Muscle layer of colon (tissue), 2 donors: ENCODE measurements around the gene IRGC.

Experiments
- H3K27ac ChIP-seq: one replicate; pipeline ENCODE4 v1.7.0; 2013; ENCODE audit warnings: low read depth, mild to moderate bottlenecking, low read length, moderate library complexity
- H3K27me3 ChIP-seq, 2 donors: one replicate each; pipeline ENCODE4 v1.7.0; 2013; ENCODE audit warnings: low read length in 2 of 2, mild to moderate bottlenecking in 2 of 2; ENCODE audit not compliant: insufficient read depth in 2 of 2, control insufficient read depth in 1 of 2
- H3K36me3 ChIP-seq: one replicate; pipeline ENCODE4 v1.7.0; 2013; ENCODE audit warnings: mild to moderate bottlenecking, low read length; ENCODE audit not compliant: insufficient read depth
- H3K4me1 ChIP-seq: one replicate; pipeline ENCODE4 v1.7.0; 2013; ENCODE audit warnings: mild to moderate bottlenecking, low read length; ENCODE audit not compliant: insufficient read depth
- H3K4me3 ChIP-seq, 2 donors: one replicate each; pipeline ENCODE4 v1.7.0; 2013; ENCODE audit warnings: low read length in 2 of 2, low read depth in 1 of 2, mild to moderate bottlenecking in 1 of 2, moderate library complexity in 1 of 2
- H3K9ac ChIP-seq: one replicate; pipeline ENCODE4 v1.7.0; 2013; ENCODE audit warnings: low read length
- H3K9me3 ChIP-seq: one replicate; pipeline ENCODE4 v1.7.0; 2013; ENCODE audit warnings: mild to moderate bottlenecking, low read length
- donor health status: abdominal sarcoma.
- donor health status: Adenocarcinoma of cecum.

The IRGC gene

DNA sequence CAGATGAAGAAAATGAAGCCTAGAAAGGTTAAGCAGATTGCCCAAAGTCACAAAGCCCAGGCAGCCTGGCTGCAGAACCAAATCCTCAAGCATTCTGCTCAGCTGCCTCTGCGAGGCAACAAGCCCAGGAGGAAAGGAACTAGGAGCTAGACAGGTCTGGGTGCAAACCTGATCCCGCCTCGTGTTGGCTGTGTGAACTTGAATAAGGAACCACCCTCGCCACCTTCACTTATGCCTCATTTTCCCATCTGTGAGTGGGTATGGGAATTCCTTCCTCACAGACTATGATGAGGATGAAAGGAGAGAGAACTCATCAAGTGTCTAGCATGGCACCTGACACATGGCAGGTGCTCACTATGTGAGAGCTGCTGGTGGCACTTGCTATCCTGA, 32.3 kb downstream of the IRGC start:
- H3K4me1 ChIP-seq = peaks cover 19% of the 10 kb centered on the region
- H3K27me3 ChIP-seq = no peaks in the 10 kb centered on the region
- no peak overlapping the region for H3K4me3 ChIP-seq
- H3K27ac ChIP-seq = no peak overlapping the region
- H3K9ac ChIP-seq = no peak overlapping the region
- no peaks in the 10 kb centered on the region for H3K9me3 ChIP-seq
- H3K36me3 ChIP-seq = peaks cover 60% of the 10 kb centered on the region

DNA sequence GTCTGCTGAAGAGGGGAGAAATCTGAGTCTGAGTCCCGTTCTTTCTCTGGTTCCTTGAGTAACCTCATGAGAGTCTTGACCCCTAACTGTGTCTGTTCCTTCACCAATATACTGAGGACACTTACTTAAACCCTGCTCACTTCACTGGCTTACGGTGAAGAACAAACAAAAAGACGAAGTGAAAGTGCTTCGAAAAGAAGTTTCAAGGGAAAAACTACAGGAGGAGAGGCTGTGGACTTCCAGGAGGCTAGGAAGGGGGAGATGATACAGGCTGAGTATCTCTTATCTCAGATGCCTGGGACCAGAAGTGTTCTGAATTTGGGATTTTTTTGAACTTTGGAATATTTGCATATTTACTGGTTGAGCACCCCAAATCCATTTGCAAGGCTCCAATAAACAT, 32.8 kb downstream of the IRGC start:
- Histone ChIP-seq H3K36me3 (peaks cover 57% of the 10 kb centered on the region), H3K9me3 (no peaks in the 10 kb centered on the region), H3K4me3 (no peak overlapping the region), H3K4me1 (peaks cover 24% of the 10 kb centered on the region), H3K9ac (no peak overlapping the region), H3K27ac (no peak overlapping the region), H3K27me3 (no peaks in the 10 kb centered on the region)

DNA sequence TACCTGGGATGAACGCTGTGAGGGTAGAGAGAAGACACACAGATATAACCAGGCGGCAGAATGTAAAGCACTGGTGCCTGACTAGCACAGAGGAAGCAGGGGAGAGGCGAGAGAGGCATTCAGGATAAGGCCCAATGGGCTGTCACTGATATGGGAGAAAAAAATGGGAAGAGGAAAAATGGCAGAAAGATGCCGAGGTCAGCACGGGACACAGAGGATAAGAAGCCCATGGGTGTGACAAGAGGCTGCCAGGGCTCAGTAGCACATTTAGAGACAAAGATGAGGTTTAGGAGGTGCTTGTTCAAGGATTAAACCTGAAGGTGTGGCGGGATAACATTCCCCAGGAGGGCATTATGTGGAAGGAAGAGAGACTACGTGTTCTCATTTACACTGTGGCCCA, 33.3 kb downstream of the IRGC start:
- Histone ChIP-seq H3K9ac (no peak overlapping the region), H3K36me3 (peaks cover 52% of the 10 kb centered on the region), H3K4me3 (no peak overlapping the region), H3K27ac (no peak overlapping the region), H3K9me3 (no peaks in the 10 kb centered on the region), H3K27me3 (no peaks in the 10 kb centered on the region), H3K4me1 (peaks cover 29% of the 10 kb centered on the region)

DNA sequence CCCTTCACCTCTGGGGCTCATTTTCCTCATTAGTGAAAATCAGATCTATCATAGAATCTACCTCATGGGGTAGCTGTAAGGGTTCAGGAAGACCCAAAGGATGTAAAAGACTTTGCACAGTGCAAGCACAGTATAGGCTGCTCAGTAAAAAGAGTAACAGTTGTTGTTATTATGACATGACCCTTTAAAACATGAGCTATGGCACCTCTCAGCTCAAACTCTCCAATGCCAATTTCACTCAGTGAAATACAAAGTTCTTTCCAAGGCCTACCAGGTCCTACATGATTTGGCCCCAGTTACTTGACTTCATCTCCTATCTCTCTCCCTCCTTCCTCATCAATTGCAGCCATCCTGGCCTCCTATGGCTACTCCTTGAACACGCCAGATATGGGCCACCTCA, 34.0 kb downstream of the IRGC start:
- no peak overlapping the region for H3K4me3 ChIP-seq
- peaks cover 45% of the 10 kb centered on the region for H3K36me3 ChIP-seq
- no peak overlapping the region for H3K9ac ChIP-seq
- no peaks in the 10 kb centered on the region for H3K9me3 ChIP-seq
- H3K27me3 ChIP-seq = no peaks in the 10 kb centered on the region
- peaks cover 29% of the 10 kb centered on the region for H3K4me1 ChIP-seq
- no peak overlapping the region for H3K27ac ChIP-seq

DNA sequence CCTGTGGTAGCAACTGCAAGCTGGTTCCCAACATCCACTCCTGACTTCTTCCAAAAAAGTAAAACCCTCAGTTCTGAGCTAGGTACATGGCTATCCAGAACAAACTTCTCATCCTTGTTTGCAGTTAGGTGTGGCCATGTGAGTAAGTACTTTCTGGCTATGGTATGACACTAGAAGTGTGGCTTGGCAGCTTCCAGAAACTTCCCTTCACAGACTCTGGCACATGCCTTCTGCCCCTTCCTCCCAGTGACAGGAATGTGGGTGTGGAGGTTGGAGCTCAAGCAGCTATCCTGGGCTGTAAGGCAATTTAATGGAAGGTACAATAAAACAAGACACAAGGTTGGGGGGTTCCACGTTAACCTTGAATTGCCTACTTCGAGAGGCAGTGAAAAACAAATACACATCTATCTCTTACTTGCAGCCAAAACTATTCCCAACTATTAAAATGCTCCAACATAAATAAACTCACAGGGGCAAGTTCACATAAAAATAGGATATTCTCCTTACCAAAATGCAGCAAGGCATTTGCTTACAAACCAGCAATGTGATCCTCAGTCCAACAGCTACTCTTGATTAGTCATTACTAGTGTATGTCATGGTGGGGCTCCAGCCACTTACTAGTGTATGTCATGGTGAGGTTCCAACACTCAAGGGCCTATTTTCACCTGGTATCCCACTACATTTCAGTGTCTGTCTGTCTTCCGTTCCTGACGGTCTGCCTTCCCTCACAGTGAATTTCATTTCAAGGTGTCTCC, 35.8 kb downstream of the IRGC start:
- Histone ChIP-seq H3K27me3 (no peaks in the 10 kb centered on the region), H3K9ac (no peak overlapping the region), H3K36me3 (peaks cover 33% of the 10 kb centered on the region), H3K4me3 (no peak overlapping the region), H3K27ac (no peak overlapping the region), H3K4me1 (peaks cover 29% of the 10 kb centered on the region), H3K9me3 (no peaks in the 10 kb centered on the region)

DNA sequence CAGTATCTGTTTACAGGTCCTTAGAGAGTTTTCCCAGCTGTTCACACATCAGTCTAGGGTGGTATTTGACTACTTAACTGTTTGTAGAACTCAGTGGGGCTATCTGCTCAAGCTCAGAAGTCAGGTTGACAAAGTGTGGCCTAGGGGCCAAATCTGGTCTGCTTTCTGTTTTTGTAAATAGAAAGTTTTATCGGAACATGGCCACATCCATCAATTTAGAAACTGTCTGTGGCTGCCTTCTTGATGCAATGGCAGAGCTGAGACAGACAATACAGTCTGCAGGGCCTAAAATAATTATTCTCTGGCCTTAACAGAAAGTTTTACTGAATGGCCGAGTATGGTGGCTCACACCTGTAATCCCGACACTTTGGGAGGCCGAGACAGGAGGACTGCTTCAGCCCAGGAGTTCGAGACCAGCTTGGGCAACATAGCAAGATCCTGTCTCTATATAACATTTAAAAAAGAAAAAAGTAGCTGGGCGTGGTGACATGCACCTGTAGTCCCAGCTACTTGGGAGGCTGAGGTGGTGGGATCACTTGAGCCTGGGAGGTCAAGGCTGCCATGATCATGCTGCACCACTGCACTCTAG, 36.5 kb downstream of the IRGC start:
- no peak overlapping the region for H3K9ac ChIP-seq

DNA sequence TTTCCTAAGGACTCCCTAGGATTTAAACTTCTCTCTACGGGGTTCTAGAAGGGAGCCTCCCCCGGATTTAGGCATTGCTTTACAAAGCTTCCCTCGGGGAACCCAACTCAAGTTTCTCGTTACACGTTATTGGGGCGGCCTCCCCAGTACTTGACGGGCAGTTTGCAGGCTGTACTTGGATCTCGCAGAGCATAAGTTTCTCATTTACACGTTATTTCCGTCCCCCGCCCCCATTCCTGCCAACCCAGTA, 38.3 kb downstream of the IRGC start:
- Histone ChIP-seq H3K27me3 (no peaks in the 10 kb centered on the region), H3K4me1 (peaks cover 29% of the 10 kb centered on the region), H3K9me3 (no peaks in the 10 kb centered on the region), H3K27ac (peak overlapping the region; percentile 93), H3K4me3 (peak overlapping the region; percentile 80 to 98), H3K9ac (peak overlapping the region; percentile 86), H3K36me3 (peaks cover 11% of the 10 kb centered on the region)

More for the DNA sequence above, 36.5 kb downstream of the IRGC start:
- no peak overlapping the region for H3K27ac ChIP-seq
- peaks cover 29% of the 10 kb centered on the region for H3K4me1 ChIP-seq
- no peaks in the 10 kb centered on the region for H3K27me3 ChIP-seq
- no peak overlapping the region for H3K4me3 ChIP-seq
- peaks cover 25% of the 10 kb centered on the region for H3K36me3 ChIP-seq
- no peaks in the 10 kb centered on the region for H3K9me3 ChIP-seq

DNA sequence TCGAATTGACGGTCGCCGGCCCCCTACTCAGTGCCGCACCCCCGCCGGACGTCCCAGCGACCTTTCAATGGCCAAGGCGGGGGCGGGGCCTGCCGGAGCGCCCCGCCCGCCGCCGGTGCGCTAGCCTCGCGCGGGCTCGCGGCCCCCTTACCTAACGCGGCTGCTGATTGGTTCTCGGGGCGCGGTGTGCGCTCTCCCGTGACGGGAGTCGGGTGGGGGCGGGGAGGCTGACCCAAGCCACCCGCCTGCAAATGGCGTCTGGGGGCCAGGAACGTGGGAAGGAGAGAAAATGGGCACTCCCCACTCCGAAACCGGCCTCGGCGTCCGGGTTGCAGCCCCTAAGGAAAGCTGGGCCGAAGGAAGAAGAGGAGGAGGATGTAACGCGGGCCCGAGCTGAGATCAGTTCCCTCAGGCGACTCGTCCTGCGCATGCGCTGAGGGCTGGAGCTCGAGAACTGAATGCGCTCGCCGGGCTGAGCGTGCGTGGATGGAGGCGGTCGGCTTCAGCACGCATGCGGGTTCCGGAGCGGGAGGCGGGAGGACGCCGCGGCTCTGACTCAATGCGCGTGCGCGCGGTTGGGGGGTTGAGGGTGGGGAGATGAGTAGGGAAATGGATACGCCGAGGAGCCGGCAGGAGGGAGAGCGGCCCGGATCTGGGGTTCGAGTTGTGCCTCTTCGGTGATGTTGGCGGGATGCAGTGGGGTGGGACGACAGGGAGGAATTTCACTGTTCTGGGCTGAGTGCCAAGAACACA, 38.8 kb downstream of the IRGC start, which contains the start of gene SMG9:
Gene SMG9 (minus strand): TSS at position 460 of the 753 bp plus-strand sequence. CDS start 4,221 bp downstream, outside the sequence.
- peaks cover 29% of the 10 kb centered on the region for H3K4me1 ChIP-seq
- H3K27ac ChIP-seq = peak within 1 kb of the TSS; percentile 93
- peak within 1 kb of the TSS; percentile 86 for H3K9ac ChIP-seq
- H3K4me3 ChIP-seq = peak within 1 kb of the TSS; percentile 80 to 98
- H3K36me3 ChIP-seq = peaks cover 9% of the 10 kb centered on the region
- H3K9me3 ChIP-seq = no peaks in the 10 kb centered on the region
- H3K27me3 ChIP-seq = no peaks in the 10 kb centered on the region

DNA sequence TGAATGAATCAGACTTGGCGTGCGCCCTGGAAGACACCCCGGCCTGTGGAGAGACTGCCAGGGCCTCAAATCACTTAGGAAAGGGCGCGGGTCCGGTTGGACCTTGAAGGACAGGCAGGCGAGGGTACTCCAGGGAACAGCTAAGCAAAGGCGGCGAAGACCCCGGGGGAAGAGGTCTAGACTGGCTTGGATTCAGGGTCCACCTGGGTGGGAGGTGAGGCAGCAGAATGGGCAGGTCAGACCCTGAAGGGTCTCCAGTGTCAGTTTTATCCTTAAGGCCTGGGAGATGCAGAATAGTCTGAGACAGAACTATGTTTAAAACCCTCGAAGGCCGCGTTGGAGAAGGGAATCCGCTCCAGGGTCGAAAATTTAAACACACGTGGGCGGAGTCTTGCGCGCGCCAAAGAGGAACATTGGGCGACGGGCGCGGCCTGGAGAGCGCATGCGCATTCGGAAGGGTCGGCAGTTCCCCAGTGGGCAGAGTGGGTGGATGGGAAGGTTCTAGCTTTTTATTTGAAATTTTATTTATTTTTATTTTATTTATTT, 39.5 kb downstream of the IRGC start:
- Histone ChIP-seq H3K4me1 (peaks cover 29% of the 10 kb centered on the region), H3K4me3 (peak overlapping the region; percentile 80 to 98), H3K36me3 (peaks cover 3% of the 10 kb centered on the region), H3K9ac (peak overlapping the region; percentile 86), H3K27me3 (no peaks in the 10 kb centered on the region), H3K9me3 (no peaks in the 10 kb centered on the region), H3K27ac (peak overlapping the region; percentile 93)

DNA sequence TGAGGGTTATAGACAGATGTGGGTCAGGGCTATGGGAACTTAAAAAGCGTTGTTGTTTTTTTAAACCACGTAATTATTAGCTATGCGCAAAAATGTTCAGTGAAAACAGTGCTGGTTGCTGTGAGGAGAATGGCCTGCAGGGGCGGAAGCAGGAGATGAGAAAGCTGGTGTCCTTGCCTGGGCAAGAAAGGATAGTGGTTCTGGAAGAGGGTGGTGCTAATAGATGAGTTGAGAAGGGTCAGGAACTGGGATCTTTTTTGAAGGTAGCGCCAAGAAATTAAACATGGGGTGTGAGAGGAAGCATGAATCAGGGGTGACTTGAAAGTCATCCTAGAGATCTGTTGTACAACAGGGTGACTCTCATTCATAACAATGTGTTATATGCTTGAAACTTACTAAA, 43.6 kb downstream of the IRGC start:
- no peaks in the 10 kb centered on the region for H3K27me3 ChIP-seq
- H3K9ac ChIP-seq = no peak overlapping the region
- H3K4me3 ChIP-seq = no peak overlapping the region
- H3K36me3 ChIP-seq = no peaks in the 10 kb centered on the region
- peaks cover 7% of the 10 kb centered on the region for H3K4me1 ChIP-seq
- no peak overlapping the region for H3K27ac ChIP-seq
- no peaks in the 10 kb centered on the region for H3K9me3 ChIP-seq

DNA sequence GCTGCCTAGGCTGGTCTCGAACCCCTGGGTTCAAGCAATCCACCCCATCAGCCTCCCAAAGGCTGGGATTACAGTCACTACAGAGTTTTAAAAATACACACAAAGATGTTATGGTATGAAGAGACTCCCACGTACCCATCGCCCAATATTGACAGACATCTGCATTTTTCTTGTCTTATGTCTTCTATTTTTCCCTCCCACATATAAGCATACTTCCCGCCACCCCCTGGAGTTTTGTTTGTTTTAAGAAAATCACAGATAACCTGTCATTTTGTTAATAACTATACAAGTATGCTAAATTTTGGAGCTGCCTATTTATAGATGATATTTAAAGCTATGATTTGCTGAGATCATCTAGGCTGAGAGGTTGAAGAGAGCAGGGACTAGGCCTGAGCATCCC, 45.1 kb downstream of the IRGC start:
- Histone ChIP-seq H3K9me3 (no peaks in the 10 kb centered on the region), H3K4me1 (peaks cover 19% of the 10 kb centered on the region), H3K9ac (no peak overlapping the region), H3K4me3 (no peak overlapping the region), H3K36me3 (no peaks in the 10 kb centered on the region), H3K27ac (no peak overlapping the region), H3K27me3 (no peaks in the 10 kb centered on the region)
